Measurements from ENCODE around the gene DCK. TPM values are rescaled to one million over a fixed set of nuclear protein-coding genes. Genes with fewer than 3 reads are reported as not detected.

Gene DCK
- total and polyA plus RNA-seq, 2 of the 4 experiments (the other 2 are of a cell fraction): 7.0 to 8.9 TPM

- H3K4ac ChIP-seq (ENCODE audit: low read depth, low read length): no peak overlapping the region
- TF ChIP-seq CHD1 (IDR thresholded peaks at IDR 0.05; ENCODE audit: low read depth, low read length) (no peak), RCOR1 (IDR thresholded peaks at IDR 0.05; ENCODE audit: insufficient replicate concordance, low read length) (no peak), MAZ (IDR thresholded peaks at IDR 0.05; ENCODE audit: borderline replicate concordance, low read depth, low read length) (no peak), MXI1 (IDR thresholded peaks at IDR 0.05; ENCODE audit: borderline replicate concordance, low read depth, low read length) (no peak), NFE2L2 (IDR thresholded peaks at IDR 0.05; ENCODE audit: low read depth, low read length) (no peak), RAD21 (IDR thresholded peaks at IDR 0.05; ENCODE audit: low read length) (no peak), MAFK (IDR thresholded peaks at IDR 0.05; ENCODE audit: low read depth, low read length) (no peak), CEBPB (IDR thresholded peaks at IDR 0.05; ENCODE audit: low read depth, low read length) (no peak), POLR2A (IDR thresholded peaks at IDR 0.05; ENCODE audit: low read depth, low read length) (no peak), RFX5 (IDR thresholded peaks at IDR 0.05; ENCODE audit: low read depth, low read length) (no peak), BHLHE40 (IDR thresholded peaks at IDR 0.05; ENCODE audit: low read depth, low read length) (no peak), ELK1 (IDR thresholded peaks at IDR 0.05; ENCODE audit: borderline replicate concordance, low read depth, low read length) (no peak), FOS (IDR thresholded peaks at IDR 0.05; ENCODE audit: low read depth, low read length) (no peak)
- TF ChIP-seq, protein P1, sequence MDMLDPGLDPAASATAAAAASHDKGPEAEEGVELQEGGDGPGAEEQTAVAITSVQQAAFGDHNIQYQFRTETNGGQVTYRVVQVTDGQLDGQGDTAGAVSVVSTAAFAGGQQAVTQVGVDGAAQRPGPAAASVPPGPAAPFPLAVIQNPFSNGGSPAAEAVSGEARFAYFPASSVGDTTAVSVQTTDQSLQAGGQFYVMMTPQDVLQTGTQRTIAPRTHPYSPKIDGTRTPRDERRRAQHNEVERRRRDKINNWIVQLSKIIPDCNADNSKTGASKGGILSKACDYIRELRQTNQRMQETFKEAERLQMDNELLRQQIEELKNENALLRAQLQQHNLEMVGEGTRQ (IDR thresholded peaks at IDR 0.05; ENCODE audit: low read depth, low read length): no peak
- TF ChIP-seq, protein P2, sequence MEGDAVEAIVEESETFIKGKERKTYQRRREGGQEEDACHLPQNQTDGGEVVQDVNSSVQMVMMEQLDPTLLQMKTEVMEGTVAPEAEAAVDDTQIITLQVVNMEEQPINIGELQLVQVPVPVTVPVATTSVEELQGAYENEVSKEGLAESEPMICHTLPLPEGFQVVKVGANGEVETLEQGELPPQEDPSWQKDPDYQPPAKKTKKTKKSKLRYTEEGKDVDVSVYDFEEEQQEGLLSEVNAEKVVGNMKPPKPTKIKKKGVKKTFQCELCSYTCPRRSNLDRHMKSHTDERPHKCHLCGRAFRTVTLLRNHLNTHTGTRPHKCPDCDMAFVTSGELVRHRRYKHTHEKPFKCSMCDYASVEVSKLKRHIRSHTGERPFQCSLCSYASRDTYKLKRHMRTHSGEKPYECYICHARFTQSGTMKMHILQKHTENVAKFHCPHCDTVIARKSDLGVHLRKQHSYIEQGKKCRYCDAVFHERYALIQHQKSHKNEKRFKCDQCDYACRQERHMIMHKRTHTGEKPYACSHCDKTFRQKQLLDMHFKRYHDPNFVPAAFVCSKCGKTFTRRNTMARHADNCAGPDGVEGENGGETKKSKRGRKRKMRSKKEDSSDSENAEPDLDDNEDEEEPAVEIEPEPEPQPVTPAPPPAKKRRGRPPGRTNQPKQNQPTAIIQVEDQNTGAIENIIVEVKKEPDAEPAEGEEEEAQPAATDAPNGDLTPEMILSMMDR (conservative IDR thresholded peaks at IDR 0.05; ENCODE audit: low read depth, low read length): no peak
Measured at GRCh38 chr4:71006203-71006907, 12.9 kb downstream of the DCK start.

More at GRCh38 chr4:71006203-71006907, 12.9 kb downstream of the DCK start:
- H3K9me1 ChIP-seq (ENCODE audit: insufficient read depth, low read length): no peaks in the 10 kb centered on the region
- 93 to 100% methylated on average over 2 to 4 of the region's 6 CpGs for WGBS, 2 experiments (ENCODE audit: extremely low coverage in 2 of 2, insufficient read length in 1 of 2)
- no peak overlapping the region for H3K4me2 ChIP-seq (ENCODE audit: low read depth, low read length)
- no TSS peak for BruUV-seq (replicated peaks)
- DNase-seq: no peak
- H3K4me1 ChIP-seq (ENCODE audit: control insufficient read depth, insufficient read depth, low read length): peaks cover 11% of the 10 kb centered on the region
- no peak overlapping the region for H2AK5ac ChIP-seq (ENCODE audit: low read depth, low read length)
- H4K20me1 ChIP-seq (ENCODE audit: insufficient read depth, low read length): peaks cover 9% of the 10 kb centered on the region
- H3K18ac ChIP-seq (ENCODE audit: low read depth, low read length): no peak overlapping the region
- H4K91ac ChIP-seq (ENCODE audit: insufficient read depth, low read depth, low read length): no peak overlapping the region
- no peak overlapping the region for H3K23ac ChIP-seq (ENCODE audit: low read depth, low read length)
- in situ Hi-C loops (cut with MboI; ENCODE audit: low sequenced_read_pairs) (no loop called here), dilution Hi-C loops (cut with HindIII; ENCODE audit: low sequenced_read_pairs, unreplicated experiment) (no loop called here), intact Hi-C loops (cut with micrococcal nuclease) (loop anchor here (5.0 kb wide), 1 partner anchor 319 kb away; the partner anchor contains the start of gene UTP3)
- no peak overlapping the region for H2BK15ac ChIP-seq (ENCODE audit: low read depth, low read length)
- H4K8ac ChIP-seq (ENCODE audit: low read depth in 2 of 2, low read length in 2 of 2): 0 out of 4 replicates have a peak overlapping the region, but pooled peaks of 1 of the 2 experiments have one; percentile 25
- no peak overlapping the region for H3K27ac ChIP-seq (ENCODE audit: insufficient read depth, low read length)
- H2AK9ac ChIP-seq (replicated peaks; ENCODE audit: low read depth, low read length, poor library complexity): no peak overlapping the region
- H2BK120ac ChIP-seq (ENCODE audit: low read depth, low read length): no peak overlapping the region
- H2BK20ac ChIP-seq (ENCODE audit: low read depth, low read length): no peak overlapping the region
- H3K27me3 ChIP-seq (ENCODE audit: control insufficient read depth, insufficient read depth, low read length): no peaks in the 10 kb centered on the region
- no peak overlapping the region for H3K9ac ChIP-seq (ENCODE audit: low read depth, low read length)
- H4K5ac ChIP-seq (ENCODE audit: low read depth, low read length): no peak overlapping the region
- H3K56ac ChIP-seq (ENCODE audit: extremely low read depth, insufficient read depth, low read length): no peak overlapping the region
- H2BK5ac ChIP-seq (ENCODE audit: low read depth, low read length, poor library complexity, severe bottlenecking): no peak overlapping the region
- H3K4me3 ChIP-seq (ENCODE audit: insufficient read depth, low read depth, low read length): no peak overlapping the region
- ATAC-seq (ENCODE audit: low read depth): no peak
- H3K79me1 ChIP-seq (ENCODE audit: low read depth in 1 of 2, low read length in 2 of 2): peaks cover 5 to 41% of the 10 kb centered on the region in 2 experiments; a peak in 3 of 4 replicates
- H3K9me3 ChIP-seq (ENCODE audit: control insufficient read depth, insufficient read depth, low read length): no peaks in the 10 kb centered on the region; the same call in 1 of the 2 replicates
- H3K14ac ChIP-seq (replicated peaks; ENCODE audit: low read depth, low read length): no peak overlapping the region
- no peak overlapping the region for H2AFZ ChIP-seq (replicated peaks; ENCODE audit: low read length, poor library complexity)
- POLR2A ChIA-PET (ENCODE audit: unreplicated experiment): no interaction called here
- CTCF ChIA-PET: interaction anchor here (1.3 kb wide), 1 partner anchor 104 kb away, joined by 3 read pairs; the partner anchor contains the start of gene MOB1B
- peaks cover 2% of the 10 kb centered on the region; the same call in 1 of the 2 replicates for H3K36me3 ChIP-seq (ENCODE audit: control insufficient read depth, insufficient read depth, low read length)
